Tibial artery (tissue), 4 donors: ENCODE data around the gene VWCE.

Experiments used
- DNase-seq, 2 donors: peaks; one replicate each; pipeline ENCODE4 v3.0.0-alpha.2; 2019
- H3K27ac ChIP-seq, 2 donors: fragments of 200-600 bp; sonication (generic) in 1 of 2; 1 replicate in 1 of 2; 2 replicates in 1 of 2; pipeline ENCODE4 v1.5.1; 2018 to 2019; ENCODE audit warnings: mild to moderate bottlenecking in 1 of 2
- H3K27me3 ChIP-seq, 2 donors: fragments of 200-600 bp; sonication (generic) in 1 of 2; one replicate each; pipeline versions ENCODE4 v1.5.1 to v1.6.0; 2016 to 2019
- H3K36me3 ChIP-seq, 3 donors: fragments of 200-600 bp; sonication (generic) in 2 of 3; one replicate each; pipeline ENCODE4 v1.5.1; 2016 to 2019; ENCODE audit warnings: mild to moderate bottlenecking in 2 of 3
- H3K4me1 ChIP-seq, 4 donors: fragments of 200-600 bp; sonication (generic) in 2 of 4; 1 replicate in 3 of 4; 2 replicates in 1 of 4; pipeline ENCODE4 v1.5.1; 2016 to 2019
- H3K4me3 ChIP-seq, 2 donors: fragments of 200-600 bp; sonication (generic) in 1 of 2; 1 replicate in 1 of 2; 2 replicates in 1 of 2; pipeline ENCODE4 v1.5.1; 2018 to 2019; ENCODE audit warnings: mild to moderate bottlenecking in 2 of 2
- H3K9me3 ChIP-seq, 3 donors: fragments of 200-600 bp; sonication (generic) in 1 of 3; one replicate each; pipeline ENCODE4 v1.5.1; 2016 to 2019
- intact Hi-C: fragments of 100-400 bp; cut with DNase I; formaldehyde crosslinking; loops from one replicate; pipeline ENCODE4 v1.15.0; 2023; ENCODE audit warnings: low total_unique reads
- TF ChIP-seq, protein P1 (sequence below), 2 experiments: fragments of 200-600 bp in 1 of 2; fragments of 450-650 bp in 1 of 2; IDR thresholded peaks; one replicate each; pipeline ENCODE4 v1.5.1; 2017 to 2019; ENCODE audit warnings: antibody characterized with exemption in 2 of 2, mild to moderate bottlenecking in 1 of 2, moderate library complexity in 1 of 2

The VWCE gene

DNA sequence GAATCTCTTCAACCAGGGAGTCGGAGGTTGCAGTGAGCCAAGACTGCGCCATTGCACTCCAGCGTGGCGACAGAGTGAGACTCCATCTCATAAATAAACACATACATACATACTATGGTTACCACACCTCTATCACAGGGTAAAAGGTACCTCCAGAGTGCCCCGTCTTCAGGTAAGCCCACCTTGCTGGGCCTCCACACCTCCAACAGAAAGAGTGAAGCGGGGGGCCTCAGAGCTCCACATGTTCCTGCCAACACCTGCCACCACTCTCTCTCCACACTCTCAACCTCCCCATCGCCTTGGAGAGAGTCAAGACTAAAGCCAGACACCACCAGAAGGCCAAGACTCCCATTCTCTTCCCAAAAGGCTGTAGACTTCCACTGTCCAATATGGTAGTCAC, 10.3 kb upstream of the VWCE start:
- peaks cover 93 to 100% (median 100%) of the 10 kb centered on the region in 3 donors for H3K36me3 ChIP-seq
- no peak overlapping the region for H3K27ac ChIP-seq
- no peak overlapping the region for H3K4me3 ChIP-seq
- H3K27me3 ChIP-seq: no peaks in the 10 kb centered on the region
- no peaks in the 10 kb centered on the region for H3K4me1 ChIP-seq
- no peak for DNase-seq
- TF ChIP-seq, protein P1, sequence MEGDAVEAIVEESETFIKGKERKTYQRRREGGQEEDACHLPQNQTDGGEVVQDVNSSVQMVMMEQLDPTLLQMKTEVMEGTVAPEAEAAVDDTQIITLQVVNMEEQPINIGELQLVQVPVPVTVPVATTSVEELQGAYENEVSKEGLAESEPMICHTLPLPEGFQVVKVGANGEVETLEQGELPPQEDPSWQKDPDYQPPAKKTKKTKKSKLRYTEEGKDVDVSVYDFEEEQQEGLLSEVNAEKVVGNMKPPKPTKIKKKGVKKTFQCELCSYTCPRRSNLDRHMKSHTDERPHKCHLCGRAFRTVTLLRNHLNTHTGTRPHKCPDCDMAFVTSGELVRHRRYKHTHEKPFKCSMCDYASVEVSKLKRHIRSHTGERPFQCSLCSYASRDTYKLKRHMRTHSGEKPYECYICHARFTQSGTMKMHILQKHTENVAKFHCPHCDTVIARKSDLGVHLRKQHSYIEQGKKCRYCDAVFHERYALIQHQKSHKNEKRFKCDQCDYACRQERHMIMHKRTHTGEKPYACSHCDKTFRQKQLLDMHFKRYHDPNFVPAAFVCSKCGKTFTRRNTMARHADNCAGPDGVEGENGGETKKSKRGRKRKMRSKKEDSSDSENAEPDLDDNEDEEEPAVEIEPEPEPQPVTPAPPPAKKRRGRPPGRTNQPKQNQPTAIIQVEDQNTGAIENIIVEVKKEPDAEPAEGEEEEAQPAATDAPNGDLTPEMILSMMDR (IDR thresholded peaks at IDR 0.05): no peak
- intact Hi-C loops: no loop called here
- H3K9me3 ChIP-seq: no peaks in the 10 kb centered on the region

DNA sequence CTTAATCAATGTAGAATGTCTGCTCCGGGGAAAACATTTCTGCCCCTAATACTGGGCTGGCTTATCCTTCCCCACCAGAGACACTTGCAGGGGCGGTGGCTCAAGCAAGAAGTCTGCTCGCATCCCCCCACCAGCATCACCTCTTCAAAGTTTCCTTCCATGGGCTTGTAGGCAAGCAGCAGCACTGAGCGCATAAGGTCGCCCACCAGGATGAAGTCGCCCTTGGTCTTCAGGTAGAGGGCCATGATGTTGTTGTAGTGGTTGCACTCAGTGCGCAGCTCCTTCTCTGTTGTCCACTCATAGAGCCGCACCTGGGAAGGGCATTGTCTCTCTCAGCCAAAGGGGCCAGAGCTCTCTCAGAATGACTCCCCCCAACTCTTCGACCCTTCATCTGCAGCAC, 8.6 kb upstream of the VWCE start:
- no peak for DNase-seq
- TF ChIP-seq, protein P1 (IDR thresholded peaks at IDR 0.05): no peak

DNA sequence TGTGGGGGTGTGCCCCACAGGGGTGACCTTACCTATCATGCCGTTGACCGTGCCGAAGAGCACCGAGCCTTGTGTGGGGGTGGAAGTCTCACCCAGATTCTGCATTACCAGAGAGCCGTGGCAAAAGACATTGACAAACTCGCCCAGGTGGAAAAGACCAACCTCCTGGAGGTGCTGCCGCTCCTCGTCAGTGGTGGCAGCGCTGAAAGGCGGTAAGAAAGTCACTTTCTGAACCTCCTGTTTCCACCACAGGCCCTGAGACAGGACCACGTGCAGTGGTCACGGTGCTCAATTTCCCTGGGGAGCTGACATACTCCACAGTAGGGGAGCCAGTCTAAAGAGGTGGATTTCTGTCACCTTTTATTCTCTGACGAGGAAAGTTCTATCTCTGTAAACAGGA, 7.4 kb upstream of the VWCE start:
- intact Hi-C loops: no loop called here
- H3K4me3 ChIP-seq: no peak overlapping the region
- H3K4me1 ChIP-seq: peaks cover 0 to 13% (median 9%) of the 10 kb centered on the region in 4 donors
- H3K27me3 ChIP-seq: no peaks in the 10 kb centered on the region
- no peak for DNase-seq
- peaks cover 78 to 94% (median 84%) of the 10 kb centered on the region in 3 donors for H3K36me3 ChIP-seq
- no peaks in the 10 kb centered on the region for H3K9me3 ChIP-seq
- TF ChIP-seq, protein P1 (IDR thresholded peaks at IDR 0.05): no peak
- H3K27ac ChIP-seq: no peak overlapping the region

More for the DNA sequence above, 8.6 kb upstream of the VWCE start:
- Histone ChIP-seq H3K27ac (no peak overlapping the region), H3K9me3 (no peaks in the 10 kb centered on the region), H3K4me3 (no peak overlapping the region), H3K36me3 (peaks cover 90 to 100% (median 96%) of the 10 kb centered on the region in 3 donors), H3K4me1 (peaks cover 0 to 2% (median 0%) of the 10 kb centered on the region in 4 donors), H3K27me3 (no peaks in the 10 kb centered on the region)
- intact Hi-C loops: no loop called here

DNA sequence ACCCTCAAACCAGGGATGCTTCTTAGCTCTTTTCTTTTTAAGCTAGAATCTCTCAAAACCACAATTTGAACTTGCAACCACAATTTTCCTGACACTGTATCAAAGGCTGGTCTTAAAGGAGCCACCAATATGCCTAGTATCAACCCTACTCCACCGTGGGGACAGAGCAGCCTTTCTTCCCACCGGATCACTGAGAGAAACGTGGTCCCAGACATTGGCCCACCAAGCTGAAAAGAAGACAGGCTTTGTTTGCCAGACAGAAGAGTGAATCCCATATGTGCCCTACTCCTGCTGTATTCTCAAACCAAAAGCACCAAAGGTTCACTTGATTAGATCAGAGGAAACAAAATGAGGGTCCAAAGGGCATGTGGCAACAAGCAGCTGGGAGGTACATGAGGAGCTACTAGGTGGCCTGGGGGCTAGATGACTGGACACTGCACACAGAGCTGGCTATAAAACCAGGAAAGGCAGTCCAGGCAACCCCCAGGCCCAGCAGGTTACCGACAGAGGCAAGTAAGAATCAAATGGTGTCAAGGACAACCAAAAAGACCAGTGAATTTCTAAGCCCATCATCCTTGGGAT, 3.6 kb upstream of the VWCE start:
- Histone ChIP-seq H3K27ac (peak overlapping the region in 1 of 2 donors; percentile 10), H3K4me1 (peaks cover 0 to 38% (median 31%) of the 10 kb centered on the region in 4 donors), H3K27me3 (peaks cover 0 to 16% of the 10 kb centered on the region in 2 donors), H3K36me3 (peaks cover 46 to 56% (median 47%) of the 10 kb centered on the region in 3 donors), H3K4me3 (no peak overlapping the region), H3K9me3 (no peaks in the 10 kb centered on the region)
- no peak for DNase-seq
- intact Hi-C loops: no loop called here
- TF ChIP-seq, protein P1 (IDR thresholded peaks at IDR 0.05): no peak

DNA sequence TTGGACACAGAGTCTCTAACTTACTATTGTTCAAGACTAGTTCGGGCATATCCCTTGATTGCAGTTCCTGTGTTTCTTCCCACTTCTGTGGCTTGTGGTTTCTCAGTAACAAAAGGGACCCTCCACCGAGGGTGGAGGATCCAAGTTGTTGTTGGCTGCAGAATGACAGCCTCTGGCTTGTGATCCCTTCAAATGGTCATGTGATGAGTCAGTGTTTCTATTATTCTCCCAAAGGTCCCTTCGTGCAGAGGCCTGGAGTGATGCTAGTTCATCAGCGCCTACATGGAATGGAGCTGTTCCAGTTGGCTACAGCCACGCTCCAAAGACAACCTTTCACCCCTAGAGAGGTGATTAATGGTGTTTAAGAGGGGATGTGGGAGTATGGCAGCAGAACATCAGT, 2.6 kb upstream of the VWCE start:
- H3K4me1 ChIP-seq: peaks cover 0 to 42% (median 34%) of the 10 kb centered on the region in 4 donors
- peaks cover 0 to 16% of the 10 kb centered on the region in 2 donors for H3K27me3 ChIP-seq
- H3K9me3 ChIP-seq: no peaks in the 10 kb centered on the region
- peak overlapping the region in 1 of 2 donors; percentile 10 for H3K27ac ChIP-seq
- no peak overlapping the region for H3K4me3 ChIP-seq
- TF ChIP-seq, protein P1 (IDR thresholded peaks at IDR 0.05): no peak
- intact Hi-C loops: no loop called here
- DNase-seq: peak in 1 of 2 donors; percentile 52
- H3K36me3 ChIP-seq: peaks cover 36 to 46% (median 37%) of the 10 kb centered on the region in 3 donors
